Thymus (tissue), 11 donors: ENCODE results near the gene SFXN5. TPM values are rescaled to one million over a fixed set of nuclear protein-coding genes. Genes with fewer than 3 reads are reported as not detected.

Experiments
- DNase-seq, 9 donors: peaks; one replicate each; pipeline ENCODE4 v3.0.0-alpha.2; 2013; ENCODE audit warnings: low spot score in 9 of 9, low read depth in 6 of 9, missing footprints in 1 of 9
- H3K27ac ChIP-seq, 2 donors: one replicate each; pipeline ENCODE4 v1.5.1; 2013; ENCODE audit warnings: control low read depth in 1 of 2, low read depth in 1 of 2, low read length in 1 of 2, mild to moderate bottlenecking in 1 of 2, moderate library complexity in 1 of 2
- H3K27me3 ChIP-seq, 2 donors: one replicate each; pipeline ENCODE4 v1.5.1; 2013; ENCODE audit warnings: low read length in 1 of 2; ENCODE audit not compliant: control insufficient read depth in 2 of 2, insufficient read depth in 1 of 2
- H3K36me3 ChIP-seq, 2 donors: one replicate each; pipeline ENCODE4 v1.5.1; 2013; ENCODE audit warnings: low read length in 1 of 2, mild to moderate bottlenecking in 1 of 2, moderate library complexity in 1 of 2; ENCODE audit not compliant: control insufficient read depth in 2 of 2, insufficient read depth in 2 of 2
- H3K4me1 ChIP-seq, 2 donors: one replicate each; pipeline ENCODE4 v1.5.1; 2013; ENCODE audit warnings: low read length in 2 of 2; ENCODE audit not compliant: control insufficient read depth in 2 of 2, insufficient read depth in 2 of 2
- H3K4me3 ChIP-seq, 2 donors: one replicate each; pipeline ENCODE4 v1.5.1; 2013; ENCODE audit warnings: low read length in 2 of 2, control low read depth in 1 of 2, mild to moderate bottlenecking in 1 of 2
- H3K9me3 ChIP-seq, 2 donors: one replicate each; pipeline ENCODE4 v1.5.1; 2013; ENCODE audit warnings: low read length in 1 of 2, mild to moderate bottlenecking in 1 of 2; ENCODE audit not compliant: control insufficient read depth in 2 of 2, insufficient read depth in 1 of 2
- WGBS: extraction: QIAGEN DNeasy Blood & Tissue Kit; methylation state at CpG from one replicate; pipeline ENCODE4 v1.1.7; 2013; 5-methylcytosine and 5-hydroxymethylcytosine counted together
- polyA plus RNA-seq: library from polyadenylated mRNA; stranded (reverse); fragments of 200-250 nt; gene quantifications from one replicate; pipeline ENCODE4 v1.2.3, GENCODE V29; 2013
- total RNA-seq: library from RNA; stranded (reverse); fragments of 120-200 nt; gene quantifications from one replicate; pipeline ENCODE4 v1.2.4, GENCODE V29; 2013
- donor health status: healthy.

SFXN5 gene
- total and polyA plus RNA-seq, 2 donors, result 6.2 to 11.0 TPM

DNA sequence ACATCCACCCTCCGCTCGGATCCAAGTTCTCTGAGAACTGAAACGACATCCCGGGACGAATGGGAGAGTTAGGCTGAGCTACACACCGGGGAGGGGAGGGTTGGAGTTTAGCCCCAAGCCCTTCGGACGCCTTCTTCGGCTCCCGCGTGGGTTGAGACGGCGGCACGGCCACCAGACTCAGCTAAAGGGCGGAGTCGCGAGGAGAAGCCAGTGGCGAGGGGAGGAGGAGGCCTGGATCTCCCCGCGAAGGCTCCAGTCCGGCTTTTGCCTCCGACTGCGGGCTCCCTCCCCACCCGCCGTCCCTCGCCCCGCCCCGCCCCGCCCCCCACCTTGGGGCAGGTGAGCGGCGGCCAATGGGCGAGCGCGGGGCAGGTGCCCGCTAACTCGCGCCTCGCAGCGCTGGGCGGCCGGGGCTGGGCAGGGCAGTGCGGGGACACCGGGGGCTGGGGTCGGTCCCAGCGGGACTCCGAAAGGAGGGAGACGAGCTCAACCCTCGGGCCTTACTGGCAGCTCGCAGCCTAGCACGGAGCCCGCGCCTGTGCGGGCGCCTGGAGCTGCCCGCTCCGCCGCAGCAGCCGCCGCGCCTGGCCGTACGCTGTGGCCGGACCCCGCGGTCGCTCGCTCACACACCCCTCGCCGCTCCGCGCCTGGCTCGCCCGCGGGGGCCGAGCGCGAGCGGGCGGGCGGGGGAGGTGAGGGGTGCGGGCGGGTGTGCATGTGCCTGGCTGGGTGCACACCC, 154.2 kb downstream of the SFXN5 start, which contains the start of gene EMX1:
Gene EMX1 (plus strand): TSS at position 382 of the 739 bp plus-strand sequence. CDS start 334 bp downstream, at position 716.
- peaks cover 1 to 9% of the 10 kb centered on the region in 2 donors for H3K9me3 ChIP-seq
- H3K4me3 ChIP-seq, result peak within 1 kb of the TSS; percentile 19 to 44
- no peaks in the 10 kb centered on the region for H3K36me3 ChIP-seq
- WGBS, result 1% methylated on average over 82 of the region's 82 CpGs
- peak in 7 of 9 donors; percentile 38 to 76 (median 56) for DNase-seq
- peaks cover 88 to 99% of the 10 kb centered on the region in 2 donors for H3K27me3 ChIP-seq
- H3K27ac ChIP-seq, result no peak within 1 kb of the TSS
- H3K4me1 ChIP-seq, result peaks cover 4 to 33% of the 10 kb centered on the region in 2 donors

DNA sequence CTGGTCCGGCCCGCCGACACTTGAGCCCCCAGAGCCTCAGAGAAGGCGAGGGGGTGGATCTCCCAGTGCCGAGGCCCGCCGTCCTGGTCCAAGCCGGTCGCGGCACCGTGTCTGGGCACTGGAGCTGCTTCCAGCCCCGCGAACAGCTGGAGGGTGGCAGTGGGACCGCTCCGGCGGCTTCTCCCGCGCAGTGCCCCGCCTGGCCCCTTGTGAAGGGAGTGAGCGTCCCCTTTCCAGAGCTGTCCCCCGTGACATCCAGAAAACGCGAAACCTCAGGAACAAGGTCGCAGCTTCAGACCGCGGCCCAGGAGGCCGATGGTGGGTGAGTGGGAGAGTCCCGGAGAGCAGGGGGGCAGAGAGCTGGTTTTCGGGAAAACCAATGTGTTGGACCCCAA, 154.8 kb downstream of the SFXN5 start:
- no peak overlapping the region for H3K27ac ChIP-seq
- peaks cover 4 to 33% of the 10 kb centered on the region in 2 donors for H3K4me1 ChIP-seq
- H3K36me3 ChIP-seq, result no peaks in the 10 kb centered on the region
- peak overlapping the region; percentile 19 to 44 for H3K4me3 ChIP-seq
- WGBS, result 3% methylated on average over 29 of the region's 29 CpGs
- peaks cover 86 to 99% of the 10 kb centered on the region in 2 donors for H3K27me3 ChIP-seq
- peaks cover 1 to 9% of the 10 kb centered on the region in 2 donors for H3K9me3 ChIP-seq
- DNase-seq, result no peak

DNA sequence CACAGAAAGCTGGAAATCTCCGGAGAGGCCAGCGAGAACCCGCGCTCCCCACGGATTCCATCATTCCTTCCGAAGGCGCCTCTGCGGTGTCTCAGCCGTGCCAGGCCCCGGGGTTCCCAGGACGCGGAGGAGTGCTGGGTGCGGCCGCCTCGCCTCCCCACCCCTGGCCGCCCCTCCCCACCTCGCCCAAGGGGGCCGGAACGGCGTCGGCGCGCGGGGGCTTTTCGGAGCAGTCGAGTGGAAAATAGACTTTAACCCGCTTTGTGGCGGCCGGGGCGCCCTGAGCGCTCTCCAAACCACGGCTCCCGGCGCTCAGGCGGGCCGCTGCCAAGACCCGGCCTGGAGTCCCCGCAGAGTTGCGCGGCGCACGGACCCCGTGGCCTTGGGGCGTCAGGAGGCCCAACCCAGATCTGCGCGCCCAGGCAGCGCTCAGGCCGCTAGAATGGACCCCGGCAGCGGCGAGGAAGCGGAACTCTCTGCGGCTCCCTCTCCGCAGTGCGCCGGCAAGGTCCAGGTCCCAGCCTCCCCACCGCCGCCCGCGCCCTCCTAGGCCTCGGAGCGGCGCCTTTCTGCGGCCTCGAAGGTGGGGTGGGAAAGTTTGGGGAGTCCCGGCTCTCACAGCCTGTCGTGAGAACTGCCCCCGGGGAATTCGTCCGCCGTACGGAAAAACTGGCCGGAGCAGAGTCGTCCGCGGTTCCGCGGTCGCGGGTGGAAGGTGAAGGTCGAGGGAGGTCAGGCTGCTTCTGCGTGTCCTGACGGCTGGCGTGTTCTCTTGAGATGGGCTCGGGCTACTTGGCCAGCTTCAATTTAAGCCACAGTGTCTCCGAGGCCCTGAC, 155.4 kb downstream of the SFXN5 start:
- peaks cover 4 to 33% of the 10 kb centered on the region in 2 donors for H3K4me1 ChIP-seq
- DNase-seq, result peak in 5 of 9 donors; percentile 50 to 75 (median 57)
- peaks cover 82 to 99% of the 10 kb centered on the region in 2 donors for H3K27me3 ChIP-seq
- peaks cover 1 to 9% of the 10 kb centered on the region in 2 donors for H3K9me3 ChIP-seq
- H3K27ac ChIP-seq, result no peak overlapping the region
- no peaks in the 10 kb centered on the region for H3K36me3 ChIP-seq
- H3K4me3 ChIP-seq, result peak overlapping the region; percentile 19 to 44
- WGBS, result 3% methylated on average over 86 of the region's 86 CpGs

DNA sequence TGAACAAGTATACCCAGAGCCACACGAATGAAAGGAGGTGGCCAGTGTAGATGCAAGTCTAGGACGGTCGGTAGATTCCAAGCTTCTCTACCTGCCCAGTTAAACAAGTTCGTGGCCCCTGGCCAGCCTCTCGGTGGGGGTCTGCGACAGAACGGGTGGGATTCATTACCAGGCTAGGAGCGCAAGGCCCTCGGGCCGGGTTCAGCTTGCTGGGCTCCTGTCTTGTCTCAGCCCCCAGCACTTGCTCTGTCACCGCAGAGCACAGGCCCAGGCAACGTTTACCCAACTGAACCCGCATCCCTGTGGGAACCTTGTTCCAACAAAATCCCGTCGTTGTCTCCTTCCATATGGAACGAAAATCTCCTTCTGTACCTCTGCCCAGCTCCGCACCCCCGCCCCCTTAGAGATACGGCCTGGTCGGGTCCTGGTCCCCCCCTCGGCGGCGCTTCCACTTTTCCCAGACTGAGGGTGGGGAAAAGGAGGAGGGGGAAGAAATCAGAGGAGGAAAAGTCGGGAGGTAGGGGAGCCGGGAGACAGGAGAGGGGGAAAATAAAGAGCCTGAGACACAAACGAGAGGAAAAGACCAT, 156.1 kb downstream of the SFXN5 start:
- no peaks in the 10 kb centered on the region for H3K36me3 ChIP-seq
- H3K4me3 ChIP-seq, result no peak overlapping the region
- peaks cover 4 to 29% of the 10 kb centered on the region in 2 donors for H3K4me1 ChIP-seq
- H3K27ac ChIP-seq, result no peak overlapping the region
- peaks cover 76 to 99% of the 10 kb centered on the region in 2 donors for H3K27me3 ChIP-seq
- H3K9me3 ChIP-seq, result peaks cover 1 to 9% of the 10 kb centered on the region in 2 donors
- DNase-seq, result no peak
- WGBS, result 8% methylated on average over 26 of the region's 26 CpGs

DNA sequence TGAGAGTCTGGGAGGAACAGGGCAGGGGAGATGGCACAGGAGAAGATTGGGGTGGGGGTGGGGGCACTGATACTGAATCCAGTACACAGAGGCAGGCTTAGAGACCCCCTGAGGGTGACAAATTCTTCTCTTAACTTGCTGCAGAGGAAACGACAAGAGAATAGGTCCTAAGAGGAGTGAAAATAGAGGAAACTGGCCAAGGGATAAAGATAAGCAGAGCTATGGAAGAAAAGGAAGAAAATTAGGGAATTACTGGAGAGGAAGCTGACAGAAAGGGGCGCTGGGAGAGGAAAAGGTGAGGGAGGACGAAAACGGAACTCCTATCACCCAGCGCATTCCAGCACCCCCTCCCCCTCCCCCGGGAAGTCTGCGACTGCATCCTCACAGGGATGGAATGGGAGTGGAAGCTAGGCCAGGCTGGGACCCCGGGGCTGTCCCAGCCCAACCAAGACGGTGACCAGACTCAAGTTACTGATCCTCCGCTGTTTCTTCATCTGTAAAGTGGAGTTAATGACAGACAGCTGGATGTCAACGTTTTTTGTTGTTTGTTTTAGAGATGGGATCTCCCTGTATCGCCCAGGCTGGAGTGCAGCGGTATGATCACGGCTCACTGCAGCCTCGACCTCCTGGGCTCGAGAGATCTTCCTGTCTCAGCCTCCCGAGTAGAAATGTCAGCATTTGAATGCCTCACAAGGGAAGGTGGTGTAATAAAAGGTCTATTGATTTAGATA, 156.8 kb downstream of the SFXN5 start:
- WGBS, result 6% methylated on average over 17 of the region's 17 CpGs
- Histone ChIP-seq H3K27me3 (peaks cover 72 to 97% of the 10 kb centered on the region in 2 donors), H3K36me3 (no peaks in the 10 kb centered on the region), H3K4me3 (no peak overlapping the region), H3K4me1 (peaks cover 4 to 25% of the 10 kb centered on the region in 2 donors), H3K27ac (no peak overlapping the region), H3K9me3 (peaks cover 1 to 9% of the 10 kb centered on the region in 2 donors)
- DNase-seq, result no peak

DNA sequence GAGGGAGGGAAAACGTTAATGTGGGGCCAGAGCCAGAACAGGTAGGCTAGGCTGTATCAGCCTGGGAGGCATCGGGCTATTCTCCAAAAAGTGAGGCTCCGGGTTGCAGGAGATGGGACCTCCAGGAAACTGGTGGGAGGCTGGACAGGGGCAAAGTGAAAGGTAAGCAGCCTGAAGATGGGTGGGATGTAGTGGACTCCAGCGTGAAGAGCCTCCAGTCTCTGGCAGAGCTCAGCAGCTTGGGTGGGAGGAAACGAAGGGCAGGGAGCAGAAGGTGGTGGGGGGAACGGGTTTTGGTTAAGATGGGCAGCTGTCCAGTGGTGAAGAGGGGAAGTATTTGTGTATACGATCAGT, 157.3 kb downstream of the SFXN5 start:
- 10% methylated on average over 7 of the region's 7 CpGs for WGBS
- H3K27ac ChIP-seq, result no peak overlapping the region
- DNase-seq, result no peak
- H3K36me3 ChIP-seq, result no peaks in the 10 kb centered on the region
- H3K27me3 ChIP-seq, result peaks cover 66 to 97% of the 10 kb centered on the region in 2 donors
- peaks cover 4 to 25% of the 10 kb centered on the region in 2 donors for H3K4me1 ChIP-seq
- H3K9me3 ChIP-seq, result peaks cover 1 to 9% of the 10 kb centered on the region in 2 donors
- H3K4me3 ChIP-seq, result no peak overlapping the region

DNA sequence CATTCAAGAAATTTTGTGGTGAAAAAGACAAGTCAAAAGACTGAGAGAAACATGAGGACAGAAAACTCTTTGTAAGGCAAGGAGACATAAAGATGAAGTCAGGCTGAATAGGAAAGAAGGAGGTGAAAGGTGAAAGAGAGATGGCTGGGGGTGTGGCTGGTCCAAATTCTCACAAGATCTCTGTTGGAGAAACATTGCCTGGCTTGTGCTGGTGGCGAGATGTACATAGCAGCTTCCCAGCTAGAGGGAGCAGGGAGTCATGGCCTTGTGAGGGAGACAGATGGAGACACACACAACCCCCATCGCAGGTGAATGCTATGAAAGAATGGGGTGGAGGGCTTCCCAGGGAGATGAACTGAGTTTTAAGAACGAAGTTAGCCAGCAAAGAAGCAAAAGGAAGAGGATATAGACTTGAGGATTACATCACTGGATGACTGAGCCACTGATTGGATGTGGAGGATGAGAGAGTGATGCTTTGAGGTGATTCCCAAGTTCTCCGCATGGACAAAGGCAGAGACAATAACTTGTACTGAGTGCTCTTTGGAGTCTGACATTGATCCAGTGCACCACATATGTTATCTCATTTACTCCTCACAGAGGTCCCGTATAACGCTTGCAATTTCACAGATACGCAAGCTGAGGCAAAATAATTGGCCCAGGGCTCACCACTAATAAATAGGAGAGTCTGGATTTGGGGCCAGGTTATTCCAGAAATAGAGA, 157.9 kb downstream of the SFXN5 start:
- Histone ChIP-seq H3K36me3 (no peaks in the 10 kb centered on the region), H3K4me1 (peaks cover 4 to 24% of the 10 kb centered on the region in 2 donors), H3K27ac (no peak overlapping the region), H3K9me3 (peaks cover 1 to 7% of the 10 kb centered on the region in 2 donors), H3K27me3 (peaks cover 62 to 96% of the 10 kb centered on the region in 2 donors), H3K4me3 (no peak overlapping the region)
- whole genome bisulfite sequencing, result 25% methylated on average over 7 of the region's 7 CpGs
- DNase-seq, result no peak

DNA sequence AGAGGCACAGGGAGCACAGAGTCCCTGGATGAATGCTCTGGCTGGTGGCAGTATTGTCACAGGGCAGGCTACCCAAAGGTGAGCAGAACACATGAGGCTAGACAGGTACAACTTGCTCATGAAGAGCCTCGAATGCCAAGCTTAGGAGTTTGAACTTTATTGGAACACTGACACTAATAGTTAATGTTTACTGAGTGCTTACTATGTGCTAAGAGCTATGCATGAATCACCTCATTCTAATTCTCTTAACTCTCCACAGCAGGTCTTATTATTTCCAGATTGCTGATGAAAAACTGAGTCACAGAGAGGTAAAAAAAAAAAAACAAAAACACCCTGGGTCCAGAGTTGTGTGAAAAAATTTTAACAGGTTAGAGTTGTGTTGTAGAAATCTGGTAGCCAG, 160.3 kb downstream of the SFXN5 start:
- 80% methylated on average over 1 of the region's 1 CpG for WGBS
- peaks cover 40 to 88% of the 10 kb centered on the region in 2 donors for H3K27me3 ChIP-seq

More for the DNA sequence above, 160.3 kb downstream of the SFXN5 start:
- Histone ChIP-seq H3K9me3 (peaks cover 0 to 2% of the 10 kb centered on the region in 2 donors), H3K36me3 (no peaks in the 10 kb centered on the region), H3K4me3 (no peak overlapping the region), H3K4me1 (peaks cover 0 to 11% of the 10 kb centered on the region in 2 donors), H3K27ac (no peak overlapping the region)
- no peak for DNase-seq
